ENCODE results near the gene CYCS.
"Not testable (repeated sequence)": the region's sequence is repeated elsewhere in the genome, so short reads cannot be mapped to it uniquely, and the experiment has no call there.

Gene CYCS

GRCh38 chr7:25118048-25118753 is 6.9 kb downstream of the CYCS start:
- no peak for DNase-seq (ENCODE audit: low spot score)

- DNase-seq (ENCODE audit: low spot score): no peak
Measured at GRCh38 chr7:25117226-25118047, 7.6 kb downstream of the CYCS start.

- DNase-seq (ENCODE audit: low spot score): no peak
Measured at GRCh38 chr7:25116621-25117020, 8.4 kb downstream of the CYCS start.

GRCh38 chr7:25110514-25110913 is 14.5 kb downstream of the CYCS start:
- DNase-seq (ENCODE audit: low spot score): not testable (repeated sequence)

- no peak for DNase-seq (ENCODE audit: low spot score)
Measured at GRCh38 chr7:25109276-25109675, 15.8 kb downstream of the CYCS start.

- DNase-seq (ENCODE audit: low spot score): peak; percentile 50
Measured at GRCh38 chr7:25105911-25106310, 19.1 kb downstream of the CYCS start.

- no peak for DNase-seq (ENCODE audit: low spot score)
Measured at GRCh38 chr7:25103773-25104172, 21.3 kb downstream of the CYCS start.

- DNase-seq (ENCODE audit: low spot score): no peak
Measured at GRCh38 chr7:25101817-25102216, 23.2 kb downstream of the CYCS start.

GRCh38 chr7:25098096-25099046 is 26.7 kb downstream of the CYCS start:
- DNase-seq (ENCODE audit: low spot score): peak; percentile 76

GRCh38 chr7:25095516-25096345 is 29.3 kb downstream of the CYCS start:
- DNase-seq (ENCODE audit: low spot score): no peak

GRCh38 chr7:25093268-25093826 is 31.7 kb downstream of the CYCS start:
- DNase-seq (ENCODE audit: low spot score): peak; percentile 74

GRCh38 chr7:25091779-25092178 is 33.3 kb downstream of the CYCS start:
- DNase-seq (ENCODE audit: low spot score): no peak

GRCh38 chr7:25091176-25091575 is 33.9 kb downstream of the CYCS start:
- DNase-seq (ENCODE audit: low spot score): no peak

- no peak for DNase-seq (ENCODE audit: low spot score)
Measured at GRCh38 chr7:25090374-25090773, 34.7 kb downstream of the CYCS start.

GRCh38 chr7:25087855-25088254 is 37.2 kb downstream of the CYCS start:
- DNase-seq (ENCODE audit: low spot score): no peak

GRCh38 chr7:25084821-25085220 is 40.2 kb downstream of the CYCS start:
- no peak for DNase-seq (ENCODE audit: low spot score)

GRCh38 chr7:25083201-25083600 is 41.9 kb downstream of the CYCS start:
- DNase-seq (ENCODE audit: low spot score): no peak

GRCh38 chr7:25082041-25082440 is 43.0 kb downstream of the CYCS start:
- not testable (repeated sequence) for DNase-seq (ENCODE audit: low spot score)

GRCh38 chr7:25077096-25077495 is 48.0 kb downstream of the CYCS start:
- DNase-seq (ENCODE audit: low spot score): no peak

GRCh38 chr7:25075459-25075858 is 49.6 kb downstream of the CYCS start:
- no peak for DNase-seq (ENCODE audit: low spot score)

- no peak for DNase-seq (ENCODE audit: low spot score)
Measured at GRCh38 chr7:25073451-25073850, 51.6 kb downstream of the CYCS start.

All from hematopoietic multipotent progenitor cell treated with erythropoietin and hydrocortisone succinate and interleukin-3 and kit ligand, for 15 days (in vitro differentiated cells).